H1 (cell line): ENCODE data around the gene PLCB4. TPM values are rescaled to one million over a fixed set of nuclear protein-coding genes. Genes with fewer than 3 reads are reported as not detected.

ENCODE experiments used
- CTCF ChIA-PET: fragments of 300-600 bp; sonication (Branson Sonifier 250); formaldehyde crosslinking; loops from one replicate; lab custom pipeline; 2021; ENCODE audit not compliant: partially characterized antibody; lab: Charles Lee
- POLR2A ChIA-PET: fragments of 300-600 bp; sonication (Branson Sonifier 250); formaldehyde crosslinking; loops from one replicate; lab custom pipeline; 2021; ENCODE audit warnings: inconsistent platforms; ENCODE audit not compliant: partially characterized antibody; lab: Charles Lee
- DNase-seq, 2 experiments: peaks; one replicate each; pipeline versions ENCODE4 v3.0.0 to v3.0.0-alpha.2; 2010 to 2022; ENCODE audit warnings: low spot score in 2 of 2, low read depth in 1 of 2, mixed read lengths in 1 of 2
- FAIRE-seq: peaks from 2 replicates; lab custom pipeline; 2011; peaks lifted over from hg19 to GRCh38; lab: Jason Lieb, UNC
- H2AFZ ChIP-seq: 2 replicates; pipeline ENCODE4 v1.8.1; 2012; ENCODE audit warnings: low read length, inconsistent platforms
- H2AK5ac ChIP-seq: 2 replicates; pipeline ENCODE4 v1.6.1; 2013; ENCODE audit warnings: low read depth, low read length
- H2BK120ac ChIP-seq: replicated peaks from 2 replicates; pipeline ENCODE3; 2013; ENCODE audit warnings: low read depth, low read length, inconsistent platforms
- H2BK12ac ChIP-seq: 2 replicates; pipeline ENCODE4 v1.6.1; 2013; ENCODE audit warnings: low read depth, low read length
- H2BK15ac ChIP-seq: 2 replicates; pipeline ENCODE4 v1.6.1; 2013; ENCODE audit warnings: low read length
- H2BK20ac ChIP-seq: 2 replicates; pipeline ENCODE4 v1.6.1; 2013; ENCODE audit warnings: low read length
- H2BK5ac ChIP-seq: 2 replicates; pipeline ENCODE4 v1.6.1; 2013; ENCODE audit warnings: low read depth, low read length
- H3K14ac ChIP-seq: 2 replicates; pipeline ENCODE4 v1.6.1; 2013; ENCODE audit warnings: inconsistent platforms; ENCODE audit not compliant: insufficient read length
- H3K18ac ChIP-seq: 2 replicates; pipeline ENCODE4 v1.6.1; 2013; ENCODE audit warnings: low read length; ENCODE audit errors: extremely low read depth
- H3K23ac ChIP-seq: 2 replicates; pipeline ENCODE4 v1.6.1; 2013; ENCODE audit warnings: inconsistent platforms; ENCODE audit not compliant: insufficient read length
- H3K23me2 ChIP-seq: 2 replicates; pipeline ENCODE4 v1.6.1; 2013; ENCODE audit warnings: low read depth, low read length
- H3K27ac ChIP-seq: 2 replicates; pipeline ENCODE4 v1.6.1; 2011; ENCODE audit warnings: low read depth, low read length, inconsistent platforms
- H3K27me3 ChIP-seq, 4 experiments: replicated peaks in 1 of 4; 1 replicate in 1 of 4; 2 replicates in 3 of 4; pipeline versions ENCODE4 v1.6.1 to v1.8.1; 2011 to 2013; ENCODE audit warnings: low read length in 3 of 4, mild to moderate bottlenecking in 3 of 4, inconsistent platforms in 2 of 4, mixed read lengths in 2 of 4, moderate library complexity in 1 of 4; ENCODE audit not compliant: control insufficient read depth in 3 of 4, insufficient read depth in 3 of 4; ENCODE audit errors: extremely low read depth in 1 of 4
- H3K36me3 ChIP-seq, 4 experiments: 2 replicates each; pipeline versions ENCODE4 v1.6.1 to v1.8.1; 2011 to 2013; ENCODE audit warnings: mild to moderate bottlenecking in 4 of 4, low read length in 3 of 4, moderate library complexity in 2 of 4, control low read depth in 1 of 4, inconsistent platforms in 1 of 4; ENCODE audit not compliant: insufficient read depth in 4 of 4, control insufficient read depth in 2 of 4
- H3K4ac ChIP-seq: replicated peaks from 2 replicates; pipeline ENCODE3; 2013; ENCODE audit warnings: low read length, low read depth, mixed read lengths, inconsistent platforms; ENCODE audit not compliant: insufficient read length
- H3K4me1 ChIP-seq, 4 experiments: replicated peaks in 1 of 4; 1 replicate in 1 of 4; 2 replicates in 3 of 4; pipeline versions ENCODE4 v1.6.1 to v1.8.1; 2011 to 2013; ENCODE audit warnings: low read length in 3 of 4, inconsistent platforms in 2 of 4, mixed read lengths in 1 of 4; ENCODE audit not compliant: insufficient read depth in 4 of 4, control insufficient read depth in 3 of 4
- H3K4me2 ChIP-seq, 2 experiments: 2 replicates each; pipeline versions ENCODE4 v1.6.1 to v1.8.1; 2011 to 2013; ENCODE audit warnings: low read depth in 2 of 2, low read length in 2 of 2, control low read depth in 1 of 2, inconsistent platforms in 1 of 2, mild to moderate bottlenecking in 1 of 2; ENCODE audit not compliant: insufficient read depth in 1 of 2
- H3K4me3 ChIP-seq, 4 experiments: fragments of 200-600, 300-600 bp in 1 of 4; sonication (generic), shearing (Covaris generic), sonication (Bioruptor Twin) in 1 of 4; 2 replicates each; pipeline versions ENCODE4 v1.5.1 to v1.8.1; 2011 to 2016; ENCODE audit warnings: low read length in 4 of 4, low read depth in 3 of 4, control low read depth in 2 of 4, inconsistent platforms in 2 of 4, mild to moderate bottlenecking in 2 of 4, mixed read lengths in 1 of 4, moderate library complexity in 1 of 4; ENCODE audit not compliant: insufficient read depth in 2 of 4; ENCODE audit errors: extremely low read depth in 1 of 4
- H3K56ac ChIP-seq: replicated peaks from 2 replicates; pipeline ENCODE3; 2013; ENCODE audit warnings: low read depth, mild to moderate bottlenecking, mixed read lengths, low read length, inconsistent platforms; ENCODE audit not compliant: insufficient read length
- H3K79me1 ChIP-seq: 2 replicates; pipeline ENCODE4 v1.6.1; 2013; ENCODE audit warnings: low read depth, low read length, control low read depth
- H3K79me2 ChIP-seq, 2 experiments: 2 replicates each; pipeline versions ENCODE4 v1.6.1 to v1.8.1; 2012 to 2013; ENCODE audit warnings: low read length in 2 of 2, mild to moderate bottlenecking in 2 of 2, inconsistent platforms in 1 of 2; ENCODE audit not compliant: insufficient read depth in 2 of 2, control insufficient read depth in 1 of 2
- H3K9ac ChIP-seq, 4 experiments: replicated peaks in 1 of 4; 1 replicate in 1 of 4; 2 replicates in 3 of 4; pipeline versions ENCODE4 v1.6.1 to v1.8.1; 2011 to 2013; ENCODE audit warnings: low read depth in 3 of 4, low read length in 3 of 4, control low read depth in 2 of 4, mild to moderate bottlenecking in 2 of 4, moderate library complexity in 2 of 4, inconsistent platforms in 1 of 4; ENCODE audit errors: extremely low read depth in 1 of 4
- H3K9me3 ChIP-seq, 2 experiments: 2 replicates each; pipeline versions ENCODE4 v1.6.1 to v1.8.1; 2012 to 2013; ENCODE audit warnings: mild to moderate bottlenecking in 2 of 2, moderate library complexity in 2 of 2, control low read depth in 1 of 2, inconsistent platforms in 1 of 2, low read depth in 1 of 2, low read length in 1 of 2, mixed read lengths in 1 of 2; ENCODE audit not compliant: insufficient read depth in 2 of 2
- H4K20me1 ChIP-seq, 2 experiments: replicated peaks in 1 of 2; 2 replicates each; pipeline versions ENCODE3 to v1.8.1; 2011 to 2013; ENCODE audit warnings: inconsistent platforms in 2 of 2, low read length in 2 of 2, mild to moderate bottlenecking in 1 of 2; ENCODE audit not compliant: insufficient read depth in 2 of 2, control insufficient read depth in 1 of 2
- H4K5ac ChIP-seq: 2 replicates; pipeline ENCODE4 v1.6.1; 2013; ENCODE audit warnings: low read length, low read depth, mixed read lengths, inconsistent platforms; ENCODE audit not compliant: insufficient read length
- H4K8ac ChIP-seq: 2 replicates; pipeline ENCODE4 v1.8.0; 2013; ENCODE audit warnings: mild to moderate bottlenecking, moderate library complexity, low read length, inconsistent platforms; ENCODE audit not compliant: insufficient read depth; ENCODE audit errors: extremely low read depth
- H4K91ac ChIP-seq: replicated peaks from 2 replicates; pipeline ENCODE3; 2013; ENCODE audit warnings: low read length, mixed read lengths, inconsistent platforms; ENCODE audit not compliant: insufficient read length
- E2F6 ChIP-seq: IDR thresholded peaks from 2 replicates; pipeline ENCODE4 v1.6.1; 2012; ENCODE audit warnings: inconsistent platforms
- EP300 ChIP-seq, 2 experiments: IDR thresholded peaks; 1 replicate in 1 of 2; 2 replicates in 1 of 2; pipeline ENCODE4 v1.6.1; 2011 to 2012; ENCODE audit warnings: low read depth in 2 of 2, low read length in 2 of 2, mild to moderate bottlenecking in 2 of 2, borderline replicate concordance in 1 of 2, inconsistent platforms in 1 of 2, moderate library complexity in 1 of 2
- WGBS, 2 experiments: shearing (Covaris generic) in 1 of 2; methylation state at CpG; one replicate each; pipeline versions ENCODE4 v1.1.6 to v1.1.7; 2013 to 2015; ENCODE audit warnings: low lambda C conversion rate in 2 of 2, mixed read lengths in 2 of 2, inconsistent platforms in 1 of 2, low coverage in 1 of 2, missing lambda C conversion rate in 1 of 2; ENCODE audit not compliant: insufficient replicate concordance in 2 of 2, insufficient coverage in 1 of 2, insufficient read length in 1 of 2; ENCODE audit errors: extremely low coverage in 1 of 2, missing lambda C conversion rate in 1 of 2; 5-methylcytosine and 5-hydroxymethylcytosine counted together
- polyA plus RNA-seq, 7 experiments: library from polyadenylated mRNA; depleted of rRNA in 3 of 7; stranded (reverse) in 5 of 7; unstranded in 2 of 7; fragments of >200 nt in 5 of 7; fragments of 200-250 nt in 2 of 7; gene quantifications; 1 replicate in 5 of 7; 2 replicates in 1 of 7; 4 replicates in 1 of 7; pipeline versions ENCODE4 v1.2.1 to v1.2.3, GENCODE V29; 2011 to 2013; ENCODE audit warnings: missing spikeins in 2 of 7, mixed read lengths in 2 of 7
- total RNA-seq: library from RNA; stranded (reverse); fragmentation: NEBNext Ultra II Directional; extraction: Animal tissue kit (Norgen Biotek cat#: 25700); gene quantifications from 2 replicates; pipeline ENCODE4 v1.2.1, GENCODE V29; 2021

Gene PLCB4
- total and polyA plus RNA-seq, 2 of the 8 experiments (the other 6 are each of a cell fraction or from before 2014, with no cell fraction given): 3.2 to 14.1 TPM

- Histone ChIP-seq H3K23ac (no peak overlapping the region), H3K36me3 (no peaks in the 10 kb centered on the region), H3K4me2 (no peak overlapping the region), H3K27me3 (no peaks in the 10 kb centered on the region), H2BK12ac (no peak overlapping the region), H2AFZ (no peak overlapping the region), H3K79me1 (no peaks in the 10 kb centered on the region), H2BK20ac (no peak overlapping the region), H3K4me3 (no peak overlapping the region), H3K27ac (no peak overlapping the region), H3K56ac (no peak overlapping the region), H3K18ac (no peak overlapping the region), H3K4ac (no peak overlapping the region), H2BK5ac (no peak overlapping the region), H3K14ac (no peak overlapping the region), H3K4me1 (no peaks in the 10 kb centered on the region), H4K20me1 (no peaks in the 10 kb centered on the region), H3K9ac (no peak overlapping the region), H4K91ac (no peak overlapping the region), H4K8ac (no peak overlapping the region), H4K5ac (no peak overlapping the region), H2AK5ac (no peak overlapping the region), H3K79me2 (no peaks in the 10 kb centered on the region), H2BK120ac (no peak overlapping the region), H3K9me3 (no peaks in the 10 kb centered on the region), H3K23me2 (no peaks in the 10 kb centered on the region), H2BK15ac (no peak overlapping the region)
- 88% methylated on average over 1 of the region's 1 CpG; no CpG with 5 or more reads in 1 of the 2 experiments for WGBS, 2 experiments
- no peak for DNase-seq
- ChIA-PET POLR2A (no interaction called here), CTCF (no interaction called here)
- no peak for FAIRE-seq
- TF ChIP-seq EP300 (IDR thresholded peaks at IDR 0.05; ENCODE audit: borderline replicate concordance in 1 of 2, low read depth in 2 of 2, low read length in 2 of 2) (no peak), E2F6 (no peak)
These were observed 212.9 kb downstream of the PLCB4 start for GRCh38 chr20:9281803-9282202.
